Retinal pigment epithelial cell (primary cell): ENCODE data around the gene NCKAP5L.
A peak's percentile ranks its signal among the peaks of the same experiment; 100 is the strongest.

ENCODE experiments used
- DNase-seq: peaks from one replicate; pipeline ENCODE4 v3.0.0-alpha.2; 2010; ENCODE audit warnings: low read depth
- H3K4me3 ChIP-seq: 2 replicates; pipeline ENCODE4 v1.5.1; 2011; ENCODE audit warnings: mild to moderate bottlenecking, low read length, control low read depth, moderate library complexity
- TF ChIP-seq, protein P1 (sequence below): conservative IDR thresholded peaks from 2 replicates; pipeline ENCODE4 v1.5.1; 2011; ENCODE audit warnings: low read depth, low read length, control low read depth, inconsistent platforms

The NCKAP5L gene

GRCh38 chr12:49868449-49868848 lies 40.2 kb upstream of the NCKAP5L start:
- no peak for DNase-seq
- TF ChIP-seq, protein P1, sequence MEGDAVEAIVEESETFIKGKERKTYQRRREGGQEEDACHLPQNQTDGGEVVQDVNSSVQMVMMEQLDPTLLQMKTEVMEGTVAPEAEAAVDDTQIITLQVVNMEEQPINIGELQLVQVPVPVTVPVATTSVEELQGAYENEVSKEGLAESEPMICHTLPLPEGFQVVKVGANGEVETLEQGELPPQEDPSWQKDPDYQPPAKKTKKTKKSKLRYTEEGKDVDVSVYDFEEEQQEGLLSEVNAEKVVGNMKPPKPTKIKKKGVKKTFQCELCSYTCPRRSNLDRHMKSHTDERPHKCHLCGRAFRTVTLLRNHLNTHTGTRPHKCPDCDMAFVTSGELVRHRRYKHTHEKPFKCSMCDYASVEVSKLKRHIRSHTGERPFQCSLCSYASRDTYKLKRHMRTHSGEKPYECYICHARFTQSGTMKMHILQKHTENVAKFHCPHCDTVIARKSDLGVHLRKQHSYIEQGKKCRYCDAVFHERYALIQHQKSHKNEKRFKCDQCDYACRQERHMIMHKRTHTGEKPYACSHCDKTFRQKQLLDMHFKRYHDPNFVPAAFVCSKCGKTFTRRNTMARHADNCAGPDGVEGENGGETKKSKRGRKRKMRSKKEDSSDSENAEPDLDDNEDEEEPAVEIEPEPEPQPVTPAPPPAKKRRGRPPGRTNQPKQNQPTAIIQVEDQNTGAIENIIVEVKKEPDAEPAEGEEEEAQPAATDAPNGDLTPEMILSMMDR, result no peak
- H3K4me3 ChIP-seq, result no peak overlapping the region

- TF ChIP-seq, protein P1, result no peak
- no peak for DNase-seq
- no peak overlapping the region for H3K4me3 ChIP-seq
Measured at GRCh38 chr12:49867570-49868341, 39.5 kb upstream of the NCKAP5L start.

GRCh38 chr12:49866859-49867569 lies 38.8 kb upstream of the NCKAP5L start:
- DNase-seq, result no peak
- H3K4me3 ChIP-seq, result no peak overlapping the region
- TF ChIP-seq, protein P1, result peak; percentile 99

GRCh38 chr12:49865782-49866135 lies 37.5 kb upstream of the NCKAP5L start:
- DNase-seq, result no peak
- TF ChIP-seq, protein P1, result no peak
- H3K4me3 ChIP-seq, result no peak overlapping the region

DNA sequence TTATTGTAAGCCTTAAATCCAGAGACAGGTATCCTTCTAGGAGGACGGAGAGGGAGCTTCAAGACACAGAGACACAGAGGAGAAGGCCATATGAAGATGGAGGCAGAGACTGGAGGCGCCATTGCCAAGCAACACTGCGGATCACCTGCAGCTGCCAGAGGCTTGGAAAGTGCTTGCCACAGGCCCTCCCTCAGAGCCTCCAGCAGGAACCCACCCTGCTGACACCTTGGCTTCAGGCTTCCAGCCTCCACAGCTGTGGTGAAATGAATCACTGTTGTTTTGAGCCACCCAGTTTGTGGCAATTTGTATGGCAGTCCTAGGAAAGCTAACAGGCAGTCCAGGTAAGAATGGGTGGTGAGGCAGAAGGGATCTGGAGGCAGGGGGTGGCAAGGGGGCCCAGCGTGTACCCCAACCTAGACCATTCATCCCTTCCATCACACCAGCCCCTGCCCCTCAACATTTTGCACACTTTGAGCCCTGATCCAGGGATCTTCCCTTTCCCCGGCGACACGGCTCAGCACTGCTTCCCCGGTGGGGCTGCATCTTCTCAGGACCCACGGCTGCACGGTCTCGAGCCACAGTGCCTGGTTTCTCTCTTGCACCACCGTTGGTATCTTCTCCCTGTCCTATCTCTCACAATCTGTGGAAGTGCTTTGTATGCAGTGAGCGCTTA lies 37.0 kb upstream of the NCKAP5L start:
- no peak overlapping the region for H3K4me3 ChIP-seq
- TF ChIP-seq, protein P1, result no peak
- DNase-seq, result no peak

- TF ChIP-seq, protein P1, result no peak
- no peak for DNase-seq
Measured at GRCh38 chr12:49864798-49865090, 36.5 kb upstream of the NCKAP5L start.

More at GRCh38 chr12:49864798-49865090, 36.5 kb upstream of the NCKAP5L start:
- H3K4me3 ChIP-seq, result no peak overlapping the region
